GM18498 (cell line): ENCODE results near the gene PAK4.
"Not testable (repeated sequence)": the region's sequence is repeated elsewhere in the genome, so short reads cannot be mapped to it uniquely, and the experiment has no call there.

ENCODE experiments used
- ATAC-seq: cut with Tn5 transposase; IDR thresholded peaks from one replicate; pipeline ENCODE4 v1.9.1; 2021; ENCODE audit warnings: mild to moderate bottlenecking, moderate library complexity; ENCODE audit not compliant: unreplicated experiment

The PAK4 gene

DNA sequence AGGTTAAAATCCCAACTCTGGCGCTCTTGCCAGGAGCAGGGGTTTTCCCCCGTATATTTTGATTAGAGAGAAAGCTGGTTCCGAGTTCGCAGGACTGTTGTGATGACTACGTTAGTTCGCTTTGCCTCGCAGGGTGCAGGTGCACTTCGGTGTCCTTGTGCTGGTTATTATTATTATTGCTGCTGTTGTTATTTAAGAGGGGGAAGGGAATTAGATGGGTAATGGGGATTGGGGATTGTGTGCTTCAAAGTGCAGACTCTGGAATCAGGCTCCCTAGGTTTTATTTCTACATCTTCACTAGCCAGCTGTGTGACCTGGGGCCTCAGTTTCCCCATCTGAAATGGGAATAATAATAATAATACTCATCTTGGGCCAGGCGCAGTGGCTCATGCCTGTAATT is 26.2 kb upstream of the PAK4 start:
- no peak for ATAC-seq

DNA sequence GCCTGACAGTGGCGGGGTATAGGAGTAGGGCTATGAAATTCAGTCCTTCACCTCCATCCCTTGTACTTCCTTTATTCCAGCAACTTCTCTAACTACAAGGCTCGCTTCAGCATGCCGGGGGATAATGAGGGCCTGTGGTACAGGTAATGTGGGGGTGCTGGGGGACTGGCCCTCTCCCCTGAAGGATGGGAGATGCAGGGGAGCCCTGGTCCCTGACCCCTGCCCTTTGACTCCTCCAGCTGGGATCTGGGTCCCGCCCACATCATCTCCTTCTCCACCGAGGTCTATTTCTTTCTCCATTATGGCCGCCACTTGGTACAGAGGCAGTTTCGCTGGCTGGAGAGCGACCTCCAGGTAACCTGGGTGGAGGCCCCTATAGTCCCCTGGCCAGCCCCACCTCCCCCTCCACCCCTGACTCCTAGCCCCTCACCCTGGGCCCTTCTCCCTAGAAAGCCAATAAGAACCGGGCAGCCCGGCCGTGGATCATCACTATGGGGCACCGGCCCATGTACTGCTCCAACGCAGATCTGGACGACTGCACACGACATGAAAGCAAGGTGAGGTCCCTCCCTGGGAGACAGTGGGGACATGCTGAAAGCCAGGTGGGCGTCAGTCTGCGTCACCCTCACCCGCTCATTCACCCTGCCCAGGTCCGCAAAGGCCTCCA is 25.0 kb upstream of the PAK4 start:
- ATAC-seq = no peak

DNA sequence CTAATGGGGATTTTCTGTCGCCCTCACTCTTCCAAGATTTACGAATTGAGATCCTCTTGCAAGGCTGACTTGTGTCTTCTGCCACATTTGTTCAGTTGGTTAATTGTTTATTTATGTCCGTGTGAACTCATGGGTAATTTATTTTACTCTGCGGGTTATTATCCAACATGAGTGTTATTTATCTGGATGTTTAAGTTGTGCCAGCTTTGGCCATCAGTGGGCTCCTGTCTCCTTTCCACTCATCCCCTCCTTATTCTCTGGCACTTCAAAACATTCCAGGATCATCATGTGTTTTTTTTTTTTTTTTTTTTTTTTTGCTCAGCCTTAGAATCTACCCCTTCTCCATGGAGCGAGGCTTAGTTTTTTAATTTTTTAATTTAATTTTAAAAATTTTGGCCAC is 22.4 kb upstream of the PAK4 start:
- no peak for ATAC-seq

DNA sequence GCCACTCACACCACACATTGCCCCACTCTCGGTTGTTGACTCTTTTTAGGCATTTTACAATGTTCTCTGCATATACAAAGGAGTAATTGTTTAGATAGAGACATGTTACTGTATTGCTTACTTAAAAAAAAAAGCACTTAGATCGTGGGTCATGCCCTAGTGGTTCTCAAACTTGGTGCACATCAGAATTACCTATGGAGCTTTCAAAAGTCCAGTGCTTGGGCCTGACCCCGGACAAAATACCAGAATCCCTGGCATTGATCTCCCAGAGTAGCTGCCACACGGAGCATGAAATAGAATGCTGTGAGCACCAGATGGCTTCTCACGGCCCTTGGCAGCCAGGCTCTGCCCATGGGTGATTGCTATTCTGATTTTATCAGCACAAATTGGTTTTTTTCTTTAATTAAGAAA is 21.4 kb upstream of the PAK4 start:
- ATAC-seq = no peak

DNA sequence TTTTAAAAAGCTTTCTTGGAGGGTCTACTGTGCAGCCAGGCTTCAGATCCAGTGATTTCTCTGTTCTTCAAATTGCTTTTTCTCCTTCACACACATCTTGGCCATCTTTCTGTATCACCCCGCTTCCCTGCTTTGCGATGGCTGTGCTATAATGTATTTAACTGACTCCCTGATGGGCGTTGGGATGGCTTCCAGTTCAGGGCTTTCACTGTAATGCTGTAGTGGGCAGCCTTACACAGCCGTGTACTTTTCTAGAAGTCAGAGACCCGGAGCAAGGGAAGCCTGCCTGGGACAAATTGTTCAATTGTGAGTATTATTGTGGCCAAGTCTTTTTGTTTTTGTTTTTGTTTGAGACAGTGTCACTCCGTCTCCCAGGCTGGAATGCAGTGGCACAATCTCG is 19.4 kb upstream of the PAK4 start:
- no peak for ATAC-seq

DNA sequence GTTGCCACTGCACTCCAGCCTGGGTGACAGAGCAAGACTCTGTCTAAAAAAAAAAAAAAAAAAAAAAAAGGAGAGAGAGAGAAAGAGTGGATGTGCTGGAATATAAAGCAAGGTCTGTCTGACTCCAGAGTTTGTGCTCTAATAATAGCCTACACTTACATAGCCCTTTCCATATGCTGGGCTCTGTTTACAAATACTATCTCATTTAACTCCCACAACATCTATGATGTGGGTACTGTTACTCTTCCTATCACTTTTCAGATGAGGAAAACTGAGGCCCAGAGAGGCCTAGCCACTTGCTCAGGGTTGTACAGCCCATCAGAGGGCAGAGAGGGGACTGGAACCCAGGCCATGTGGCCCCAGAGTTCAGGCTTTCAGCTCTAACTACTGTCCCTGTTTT is 15.9 kb upstream of the PAK4 start:
- no peak for ATAC-seq

DNA sequence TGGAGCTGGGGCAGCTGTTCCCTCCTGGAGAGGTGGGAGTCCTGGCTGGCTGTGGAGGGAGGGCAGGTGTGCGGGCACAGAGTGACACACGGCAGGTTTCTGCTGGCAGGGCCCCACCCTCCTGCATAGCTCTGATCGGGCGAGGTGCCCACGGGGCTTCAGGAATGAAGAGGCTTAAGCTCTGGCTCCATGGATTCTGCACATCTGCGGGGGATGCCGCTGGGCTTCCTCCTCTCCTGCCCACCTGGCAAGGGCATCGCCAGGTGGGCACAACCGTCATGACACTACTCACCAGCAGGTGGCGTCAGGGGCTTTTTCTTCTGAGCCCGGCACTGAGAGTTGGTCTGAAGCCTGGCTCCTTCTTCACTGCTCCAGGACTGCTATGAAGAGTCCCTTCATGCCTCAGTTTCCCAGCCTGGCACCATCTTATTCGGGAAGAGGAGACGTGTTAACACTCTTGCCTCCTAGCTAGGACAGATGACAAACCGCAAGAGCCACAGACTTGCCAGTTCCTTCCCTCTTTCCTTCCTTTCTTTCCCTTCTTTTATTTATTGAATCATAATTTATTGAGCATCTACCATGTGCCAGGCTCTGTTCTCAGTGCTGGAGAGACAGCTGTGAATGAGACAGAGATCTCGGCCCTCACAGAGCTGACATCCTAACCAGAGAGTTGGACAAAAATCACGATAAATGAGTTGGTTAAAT is 15.2 kb upstream of the PAK4 start:
- ATAC-seq = no peak

DNA sequence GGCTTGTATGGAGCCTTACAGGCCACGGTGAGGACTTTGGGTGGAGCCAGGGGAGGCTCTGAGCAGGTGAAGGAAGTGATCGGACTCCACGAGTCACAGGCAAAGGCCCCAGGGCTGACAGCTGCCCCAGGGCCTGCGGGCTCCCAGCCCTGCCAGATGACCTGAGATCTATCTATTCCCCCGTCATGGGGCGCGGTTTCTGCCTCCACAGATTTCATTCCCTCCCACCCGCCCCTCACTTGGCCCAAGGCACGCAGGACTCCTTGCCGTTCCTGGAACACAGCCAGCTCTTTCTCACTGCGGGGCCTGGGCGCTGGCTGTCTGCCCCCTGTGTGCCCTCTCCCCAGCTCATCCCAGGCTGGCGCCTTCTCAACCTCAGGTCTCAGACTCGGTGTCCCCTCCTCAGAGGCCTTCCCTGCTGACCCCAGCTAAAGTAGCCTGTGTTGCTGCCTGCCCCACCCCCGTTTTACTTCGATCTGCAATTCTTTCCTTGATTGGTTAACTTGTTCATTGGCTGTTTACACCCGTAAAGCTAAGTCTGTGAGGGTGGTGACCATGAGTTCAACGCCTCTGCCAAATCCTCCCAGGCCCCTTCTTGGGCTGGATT is 13.9 kb upstream of the PAK4 start:
- no peak for ATAC-seq

DNA sequence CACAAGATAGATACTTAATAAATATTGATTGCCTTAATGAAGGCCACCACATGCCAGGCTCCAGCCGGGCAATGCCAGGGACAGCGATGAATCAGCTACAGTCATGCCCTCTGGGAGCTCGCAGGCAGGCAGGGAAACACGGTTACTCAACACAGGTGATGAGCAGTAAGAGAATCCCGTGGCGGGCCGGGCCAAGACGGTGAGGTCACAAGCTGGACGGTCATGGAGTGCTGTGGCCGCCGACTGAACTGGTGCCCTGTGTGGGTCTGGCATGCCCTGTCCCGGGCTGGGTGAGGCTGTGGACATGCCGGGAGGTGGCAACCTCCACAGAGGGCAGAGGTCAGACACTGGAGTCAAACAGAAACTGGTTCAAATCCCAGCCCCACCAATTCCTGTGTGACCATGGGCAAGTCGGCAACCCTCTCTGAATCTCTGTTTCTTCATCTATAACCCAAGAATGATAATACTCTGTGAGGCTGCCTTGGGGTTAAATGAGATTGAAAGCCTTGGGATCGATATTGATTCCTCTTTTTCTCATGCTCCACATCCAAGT is 13.2 kb upstream of the PAK4 start:
- no peak for ATAC-seq

DNA sequence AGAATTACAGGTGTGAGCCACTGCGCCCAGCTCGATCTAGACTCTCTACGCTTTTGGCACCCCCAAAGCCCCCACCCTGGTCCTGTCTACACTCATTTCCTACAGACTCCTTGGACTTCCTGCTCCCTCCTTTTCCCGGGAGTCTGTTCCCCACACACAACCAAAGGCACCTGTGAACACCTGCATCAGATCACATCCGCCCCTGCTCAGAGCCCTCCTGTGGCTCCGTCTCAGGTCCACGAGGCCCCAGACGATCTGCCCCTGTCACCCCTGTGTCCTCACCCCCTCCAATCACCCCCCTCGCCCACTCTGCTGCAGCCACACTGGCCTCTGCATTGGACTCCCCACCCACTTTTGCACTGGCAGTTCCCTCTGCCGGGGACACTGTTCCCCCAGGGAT is 12.4 kb upstream of the PAK4 start:
- no peak for ATAC-seq

DNA sequence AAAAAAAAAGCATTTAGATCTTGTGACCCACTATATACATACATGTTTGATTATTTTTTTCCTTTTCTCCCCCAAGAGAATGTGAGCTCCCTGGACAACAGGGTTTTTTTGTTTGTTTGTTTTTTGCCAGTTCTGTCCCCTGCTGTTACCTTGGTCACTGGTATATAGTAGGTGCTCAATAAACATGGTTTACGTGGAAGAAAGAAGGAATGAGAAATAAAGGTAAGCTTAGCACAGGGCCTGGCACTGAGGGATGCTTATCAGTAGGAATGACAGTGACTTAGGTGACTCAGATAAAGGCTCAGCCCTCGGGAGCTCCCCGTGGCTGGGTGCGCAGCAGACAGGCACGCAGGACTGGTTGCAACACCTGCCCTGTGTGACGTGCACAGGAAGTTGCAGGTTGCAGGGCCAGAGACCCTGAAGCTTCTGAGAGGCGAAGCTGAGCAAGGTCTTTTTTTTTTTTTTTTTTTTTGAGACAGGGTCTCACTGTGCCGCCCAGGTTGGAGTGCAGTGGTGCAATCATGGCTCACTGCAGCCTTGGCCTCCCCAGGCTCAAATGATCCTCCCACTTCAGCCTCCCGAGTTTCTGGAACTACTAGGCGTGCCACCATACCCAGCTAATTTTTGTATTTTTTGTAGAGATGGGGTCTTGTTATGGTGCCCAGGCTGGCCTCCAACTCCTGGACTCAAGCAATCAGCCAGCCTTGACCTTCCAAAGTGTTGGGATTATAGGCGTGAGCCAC is 10.3 kb upstream of the PAK4 start:
- no peak for ATAC-seq

DNA sequence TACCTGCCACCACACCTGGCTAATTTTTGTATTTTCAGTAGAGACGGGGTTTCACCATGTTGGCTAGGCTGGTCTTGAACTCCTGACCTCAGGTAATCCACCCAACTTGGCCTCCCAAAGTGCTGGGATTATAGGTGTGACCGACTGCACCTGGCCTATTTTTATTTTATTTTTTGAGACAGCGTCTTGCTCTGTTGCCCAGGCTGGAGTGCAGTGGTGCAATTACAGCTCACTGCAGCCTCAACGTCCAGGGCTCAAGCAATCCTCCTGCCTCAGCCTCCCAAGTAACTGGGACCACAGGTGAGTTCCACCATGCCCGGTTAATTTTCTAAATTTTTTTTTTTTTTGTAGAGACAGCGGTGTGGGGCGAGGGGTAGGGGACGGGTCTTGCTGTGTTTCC is 8.6 kb upstream of the PAK4 start:
- not testable (repeated sequence) for ATAC-seq

DNA sequence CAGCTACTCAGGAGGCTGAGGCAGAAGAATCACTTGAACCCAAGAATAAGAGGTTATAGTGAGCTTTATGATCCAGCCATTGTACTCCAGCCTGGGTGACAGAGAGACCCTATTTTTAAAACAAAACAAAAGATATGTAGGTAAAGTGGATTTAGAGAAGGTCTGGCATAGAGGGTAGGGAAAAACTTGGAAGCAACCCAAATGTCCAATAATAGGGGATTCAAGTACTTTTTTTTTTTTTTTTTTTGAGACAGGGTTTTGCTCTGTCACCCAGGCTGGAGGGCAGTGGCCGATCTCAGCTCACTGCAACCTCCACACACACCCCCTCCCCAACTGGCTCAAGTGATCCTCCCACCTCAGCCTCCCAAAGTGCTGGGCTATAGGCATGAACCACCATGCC is 5.8 kb upstream of the PAK4 start:
- no peak for ATAC-seq

DNA sequence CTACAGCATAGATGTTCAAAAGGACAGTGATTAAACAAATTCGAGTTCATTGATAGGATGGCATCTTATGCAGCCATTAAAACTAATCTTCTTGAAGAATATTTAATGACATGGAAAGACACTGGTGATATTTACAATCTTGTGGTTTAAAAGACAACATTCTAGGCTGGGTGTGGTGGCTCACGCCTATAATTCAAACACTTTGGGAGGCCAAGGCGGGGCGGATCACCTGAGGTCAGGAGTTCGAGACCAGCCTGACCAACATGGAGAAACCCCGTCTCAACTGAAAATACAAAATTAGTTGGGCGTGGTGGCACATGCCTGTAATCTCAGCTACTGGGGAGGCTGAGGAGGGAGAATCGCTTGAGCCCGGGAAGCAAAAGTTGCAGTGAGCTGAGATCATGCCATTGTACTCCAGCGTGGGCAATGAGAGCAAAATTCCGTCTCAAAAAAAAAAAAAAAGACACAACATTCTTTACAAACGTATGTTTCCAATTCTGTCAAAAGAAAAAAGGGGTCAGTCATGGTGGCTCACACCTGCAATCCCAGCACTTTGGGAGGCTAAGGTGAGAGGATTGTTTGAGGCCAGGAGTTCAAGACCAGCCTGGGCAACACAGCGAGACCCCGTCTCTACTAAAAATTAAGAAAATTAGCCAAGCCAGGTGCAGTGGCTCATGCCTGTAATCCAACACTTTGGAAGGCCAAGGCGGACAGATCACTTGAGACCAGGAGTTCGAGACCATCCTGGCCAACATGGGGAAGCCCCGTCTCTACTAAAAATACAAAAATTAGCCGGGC is 2.5 kb upstream of the PAK4 start:
- no peak for ATAC-seq

DNA sequence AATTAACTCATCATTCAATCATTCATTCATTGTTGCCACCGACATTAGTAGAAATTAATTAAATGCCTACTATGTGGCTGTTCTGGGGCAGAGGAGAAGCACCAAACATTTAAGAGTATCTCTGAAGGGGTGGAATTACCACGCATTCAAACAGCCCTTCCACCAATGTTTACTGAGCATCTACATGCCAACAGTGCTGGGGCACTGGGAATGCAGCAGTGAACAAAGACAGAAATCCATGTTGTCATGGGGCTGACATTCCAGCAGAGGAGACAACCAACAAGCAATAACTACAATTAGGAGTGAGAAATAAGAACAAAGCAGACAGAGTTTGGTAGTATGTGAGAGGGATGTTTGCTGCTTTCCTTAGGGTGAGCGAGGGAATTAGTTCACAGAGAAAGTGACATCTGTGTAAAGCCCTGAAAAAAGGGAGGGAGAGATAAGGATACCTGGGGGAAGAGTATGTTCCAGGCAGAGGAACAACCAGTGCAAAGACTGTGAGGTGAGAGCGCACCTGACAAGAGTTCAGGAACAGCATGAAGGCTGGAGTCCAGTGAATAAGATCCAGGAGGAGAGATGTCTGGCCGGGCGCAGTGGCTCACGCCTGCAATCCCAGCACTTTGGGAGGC is 1.3 kb upstream of the PAK4 start:
- no peak for ATAC-seq

DNA sequence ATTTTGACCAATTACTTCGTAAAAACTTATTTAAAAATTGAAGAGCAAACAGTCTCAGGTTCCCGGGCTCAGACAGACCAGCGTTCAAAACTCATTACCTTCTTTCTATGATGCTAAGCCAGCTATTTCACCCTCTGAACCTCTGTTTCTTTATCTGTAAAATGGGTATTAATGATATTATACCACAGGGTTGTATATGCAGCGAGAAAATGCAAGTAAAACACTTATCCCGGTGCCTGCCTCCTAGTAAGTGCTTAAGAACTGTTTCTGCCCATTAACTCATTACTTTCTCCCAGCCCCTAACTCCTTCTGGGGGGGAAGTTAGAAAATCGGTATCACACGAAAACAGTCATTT is 410 bp upstream of the PAK4 start:
- ATAC-seq = no peak

DNA sequence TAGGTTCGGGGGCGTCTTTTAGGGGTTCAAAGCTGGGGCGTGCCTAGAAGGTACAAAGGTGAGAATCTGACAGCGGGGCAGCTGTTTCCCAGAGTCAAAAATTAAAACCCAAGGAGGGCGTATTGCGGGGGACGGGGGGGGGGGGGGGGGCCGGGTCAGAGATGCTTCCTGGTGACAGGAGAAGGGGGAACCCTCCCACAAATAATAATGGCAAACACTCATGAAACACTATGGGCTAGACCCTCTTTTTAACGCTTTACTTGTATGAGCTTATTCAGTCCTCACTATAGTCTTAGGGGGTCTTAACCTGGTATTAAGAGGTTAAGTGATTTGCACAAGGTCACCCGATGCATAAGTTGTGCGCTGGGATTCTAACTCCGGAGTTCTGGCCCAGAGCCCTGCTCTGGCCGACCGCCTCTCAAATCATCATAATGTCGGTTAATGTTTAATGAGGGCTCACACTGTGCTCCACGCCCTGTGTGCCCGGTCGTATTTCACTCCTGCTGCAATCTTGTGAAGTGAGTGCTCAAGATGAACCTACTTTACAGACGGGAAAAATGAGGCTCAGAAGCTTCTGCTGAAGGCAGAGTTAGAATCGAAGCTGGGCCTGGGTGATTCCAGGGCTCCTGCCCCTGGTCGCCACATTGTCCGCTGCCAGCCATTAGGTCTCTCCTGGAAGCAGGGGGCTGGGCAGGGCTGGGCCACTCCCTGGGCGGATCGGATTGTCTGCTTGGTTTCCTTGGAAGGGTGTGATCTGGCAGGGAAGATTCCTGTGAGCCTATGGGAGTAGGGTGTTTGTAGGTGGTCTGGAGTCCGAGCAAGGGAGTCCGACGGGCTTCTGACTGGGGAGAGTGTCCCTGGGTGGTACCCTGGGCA is 964 bp downstream of the PAK4 start:
- no peak for ATAC-seq

DNA sequence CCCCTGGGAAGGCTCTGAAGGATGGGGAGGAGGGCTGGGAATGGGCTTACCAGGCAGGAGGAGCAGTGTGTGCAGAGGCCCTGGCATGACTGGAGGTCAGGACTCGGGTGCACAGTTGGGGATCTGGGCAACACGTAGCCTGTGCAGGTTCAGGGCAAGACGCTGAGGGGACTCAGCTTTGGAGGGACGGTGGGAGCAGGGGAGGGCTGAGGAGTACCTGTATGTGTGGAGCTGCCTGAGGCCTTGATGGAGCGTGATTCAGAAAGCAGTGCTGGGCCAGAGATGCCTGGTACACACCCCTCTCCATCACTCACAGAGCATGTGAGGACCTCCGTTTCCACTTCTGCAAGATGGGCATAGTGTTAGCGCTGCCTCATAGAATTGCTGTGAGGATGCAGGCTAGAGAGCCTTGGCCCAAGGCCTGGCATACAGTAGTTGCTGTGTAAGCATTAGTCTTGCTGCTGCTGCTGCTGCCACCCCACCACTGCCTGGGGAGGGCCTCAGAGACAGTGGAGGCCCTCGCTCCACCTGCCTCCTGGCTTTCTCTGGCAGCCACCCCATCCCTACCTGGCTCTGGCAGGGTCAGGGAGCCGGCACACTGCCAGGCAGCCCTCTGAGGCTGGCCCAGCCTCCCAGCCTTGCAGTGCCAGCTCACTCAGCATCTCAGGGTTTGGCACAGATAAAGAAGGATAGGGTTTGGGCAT is 2.4 kb downstream of the PAK4 start:
- ATAC-seq = no peak
